ENCODE results near the gene TRAF4. TPM values are rescaled to one million over a fixed set of nuclear protein-coding genes. Genes with fewer than 3 reads are reported as not detected.

TRAF4 gene
- total and polyA plus RNA-seq, 2 donors (not counting 3 experiments of a cell fraction or from before 2014, with no cell fraction given): 79.5 to 83.9 TPM

DNA sequence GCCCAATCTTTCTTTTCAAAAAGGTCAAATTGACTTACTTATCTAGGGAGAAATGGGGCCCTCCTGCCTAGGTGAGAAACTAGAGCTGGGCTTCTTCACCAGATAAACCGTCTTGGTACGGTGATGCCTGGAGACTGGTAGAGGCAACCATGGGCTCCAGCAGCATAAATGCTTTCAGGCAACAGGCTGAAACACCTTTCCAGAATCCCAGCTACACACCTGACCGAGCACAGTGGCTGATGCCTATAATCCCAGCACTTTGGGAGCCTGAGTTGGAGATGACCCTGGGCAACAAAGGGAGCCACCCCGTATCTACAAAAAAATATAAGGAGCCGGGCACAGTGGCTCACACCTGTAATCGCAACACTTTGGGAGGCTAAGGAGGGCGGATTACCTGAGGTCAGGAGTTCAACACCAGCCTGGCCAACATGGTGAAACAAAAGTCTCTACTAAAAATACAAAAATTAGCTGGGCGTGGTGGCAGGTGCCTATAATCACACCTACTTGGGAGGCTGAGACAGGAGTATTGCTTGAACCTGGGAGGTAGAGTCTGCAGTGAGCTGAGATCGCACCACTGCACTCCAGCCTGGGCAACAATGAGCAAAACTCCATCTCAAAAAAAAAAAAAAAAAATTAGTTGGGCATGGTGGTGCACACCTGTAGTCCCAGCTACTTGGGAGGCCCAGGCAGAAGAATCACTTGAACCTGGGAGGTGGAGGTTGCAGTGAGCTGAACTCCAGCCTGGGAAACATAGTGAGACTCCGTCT lies 8.0 kb downstream of the TRAF4 start:
- Histone ChIP-seq H3K9me3 (replicated peaks; ENCODE audit: control insufficient read depth, insufficient read depth, low read length) (no peaks in the 10 kb centered on the region), H3K4me2 (ENCODE audit: insufficient read depth, low read length) (no peak overlapping the region), H3K27ac (ENCODE audit: insufficient read depth, low read depth, low read length) (no peak overlapping the region), H3K36me3 (ENCODE audit: control insufficient read depth in 2 of 2, extremely low read depth in 1 of 2, insufficient read depth in 2 of 2, low read length in 2 of 2) (peaks cover 4 to 18% of the 10 kb centered on the region in 2 experiments), H4K20me1 (replicated peaks; ENCODE audit: control insufficient read depth, extremely low read depth, insufficient read depth, low read length) (no peaks in the 10 kb centered on the region), H3K79me2 (ENCODE audit: control insufficient read depth, insufficient read depth, low read length) (peaks cover 4% of the 10 kb centered on the region), H3K9ac (replicated peaks; ENCODE audit: extremely low read depth, insufficient read depth, low read length) (no peak overlapping the region), H3K4me3 (replicated peaks in 1 of 3; ENCODE audit: insufficient read depth in 1 of 3, low read depth in 1 of 3, low read length in 3 of 3) (no peak overlapping the region), H2AFZ (ENCODE audit: low read depth, low read length) (no peak overlapping the region), H3K9me1 (replicated peaks; ENCODE audit: control insufficient read depth, extremely low read depth, insufficient read depth, low read length) (no peaks in the 10 kb centered on the region), H3K4me1 (ENCODE audit: control insufficient read depth, extremely low read depth, insufficient read depth, low read length) (peaks cover 9% of the 10 kb centered on the region), H3K27me3 (ENCODE audit: control insufficient read depth in 2 of 2, insufficient read depth in 2 of 2, low read length in 2 of 2) (no peaks in the 10 kb centered on the region)
- TF ChIP-seq, protein P1, sequence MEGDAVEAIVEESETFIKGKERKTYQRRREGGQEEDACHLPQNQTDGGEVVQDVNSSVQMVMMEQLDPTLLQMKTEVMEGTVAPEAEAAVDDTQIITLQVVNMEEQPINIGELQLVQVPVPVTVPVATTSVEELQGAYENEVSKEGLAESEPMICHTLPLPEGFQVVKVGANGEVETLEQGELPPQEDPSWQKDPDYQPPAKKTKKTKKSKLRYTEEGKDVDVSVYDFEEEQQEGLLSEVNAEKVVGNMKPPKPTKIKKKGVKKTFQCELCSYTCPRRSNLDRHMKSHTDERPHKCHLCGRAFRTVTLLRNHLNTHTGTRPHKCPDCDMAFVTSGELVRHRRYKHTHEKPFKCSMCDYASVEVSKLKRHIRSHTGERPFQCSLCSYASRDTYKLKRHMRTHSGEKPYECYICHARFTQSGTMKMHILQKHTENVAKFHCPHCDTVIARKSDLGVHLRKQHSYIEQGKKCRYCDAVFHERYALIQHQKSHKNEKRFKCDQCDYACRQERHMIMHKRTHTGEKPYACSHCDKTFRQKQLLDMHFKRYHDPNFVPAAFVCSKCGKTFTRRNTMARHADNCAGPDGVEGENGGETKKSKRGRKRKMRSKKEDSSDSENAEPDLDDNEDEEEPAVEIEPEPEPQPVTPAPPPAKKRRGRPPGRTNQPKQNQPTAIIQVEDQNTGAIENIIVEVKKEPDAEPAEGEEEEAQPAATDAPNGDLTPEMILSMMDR (IDR thresholded peaks at IDR 0.05; ENCODE audit: extremely low read depth in 1 of 2, insufficient read depth in 1 of 2, low read depth in 1 of 2, low read length in 2 of 2): no peak
- TF ChIP-seq JUN (IDR thresholded peaks at IDR 0.05; ENCODE audit: borderline replicate concordance, insufficient read depth, insufficient read length, low read depth) (no peak), EZH2 (IDR thresholded peaks at IDR 0.05; ENCODE audit: borderline replicate concordance, low read depth, low read length, severe bottlenecking) (no peak), MYC (IDR thresholded peaks at IDR 0.05; ENCODE audit: low read depth, low read length) (no peak), GATA2 (IDR thresholded peaks at IDR 0.05; ENCODE audit: insufficient read depth, insufficient read length, low read depth, low read length) (no peak), POLR2AphosphoS5 (IDR thresholded peaks at IDR 0.05; ENCODE audit: insufficient read depth, low read depth, low read length) (no peak), POLR2A (IDR thresholded peaks at IDR 0.05; ENCODE audit: low read depth, low read length) (no peak), FOS (IDR thresholded peaks at IDR 0.05; ENCODE audit: borderline replicate concordance, insufficient read depth, low read length) (no peak)
- TF ChIP-seq, protein P2, sequence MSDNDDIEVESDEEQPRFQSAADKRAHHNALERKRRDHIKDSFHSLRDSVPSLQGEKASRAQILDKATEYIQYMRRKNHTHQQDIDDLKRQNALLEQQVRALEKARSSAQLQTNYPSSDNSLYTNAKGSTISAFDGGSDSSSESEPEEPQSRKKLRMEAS (IDR thresholded peaks at IDR 0.05; ENCODE audit: insufficient read depth, insufficient read length): no peak
- BruUV-seq (replicated peaks): no TSS peak
- DNase-seq (ENCODE audit: low read depth, low spot score) (no peak), FAIRE-seq (no peak)
- intact Hi-C loops (cut with micrococcal nuclease) (no loop called here), dilution Hi-C loops (cut with MboI; ENCODE audit: extremely low pct_ligation_motif_present, low sequenced_read_pairs) (no loop called here)
- CTCF ChIA-PET: interaction anchor here (0.7 to 16.6 kb wide), 7 partner anchors 9 to 141 kb away, joined by 3 to 602 read pairs (median 21); partner anchors contain the start of genes NEK8 and TLCD1
- POLR2A ChIA-PET: interaction anchor here (0.7 kb wide), 2 partner anchors 10 to 100 kb away, joined by 3 read pairs; no protein-coding TSS in a partner anchor

All from endothelial cell of umbilical vein (primary cell).